Measurements from ENCODE around the gene LY9. TPM values are rescaled to one million over a fixed set of nuclear protein-coding genes. Genes with fewer than 3 reads are reported as not detected.

The LY9 gene
- total RNA-seq (100 to 1,000 TPM in 1 of 7 donors, 10 to 100 TPM in 6; 32.3 to 151 (median 37.2) TPM), polyA plus RNA-seq (10 to 100 TPM; 30.7 to 40.1 (median 38.4) TPM)
- long read RNA-seq, donor 1, partial matches to known transcripts, result 0 of 1 reads
- long read RNA-seq, donor 1, other reads (novel, unspliced or antisense), result 0 of 1 reads
- long read RNA-seq, donor 2, partial matches to known transcripts, result 0 of 1 reads
- long read RNA-seq, donor 2, other reads (novel, unspliced or antisense), result 0 of 1 reads

- intact Hi-C loops (cut with DNase I; ENCODE audit: low total_unique reads), result no loop called here
- Histone ChIP-seq H3K4me3 (peak within 1 kb of the TSS; percentile 28 to 71 (median 40)), H3K36me3 (no peaks in the 10 kb centered on the region), H3K4me1 (peaks cover 13 to 61% (median 34%) of the 10 kb centered on the region in 6 donors), H3K9me3 (no peaks in the 10 kb centered on the region), H3K27ac (peak within 1 kb of the TSS; percentile 76 to 92 (median 85)), H3K27me3 (replicated peaks in 1 of 7) (no peaks in the 10 kb centered on the region)
- DNase-seq, result peak; percentile 91
- no peak for TF ChIP-seq CTCF (IDR thresholded peaks at IDR 0.05 in 8 of 11, conservative IDR thresholded peaks at IDR 0.05 in 3 of 11)
- peak in 2 of 3 donors; percentile 17 to 98 for TF ChIP-seq POLR2AphosphoS5 (IDR thresholded peaks at IDR 0.05)
- TF ChIP-seq POLR2A (IDR thresholded peaks at IDR 0.05), result peak in 2 of 3 donors; percentile 72 to 85
- 40 to 57% (median 43%) methylated on average over 4 of the region's 4 CpGs for WGBS, 5 donors
Observed at GRCh38 chr1:160795951-160796383, at the start of gene LY9. Gene LY9, plus strand, starts transcription at chr1:160796174. Its CDS starts 14 bp downstream, at chr1:160796188.

GRCh38 chr1:160746836-160747500, 49.0 kb upstream of the LY9 start:
- WGBS, 5 donors, result 85 to 92% (median 91%) methylated on average over 7 of the region's 7 CpGs
- TF ChIP-seq POLR2AphosphoS5 (IDR thresholded peaks at IDR 0.05) (no peak), POLR2A (IDR thresholded peaks at IDR 0.05) (no peak), CTCF (IDR thresholded peaks at IDR 0.05 in 8 of 11, conservative IDR thresholded peaks at IDR 0.05 in 3 of 11) (no peak)
- peaks cover 7 to 97% (median 46%) of the 10 kb centered on the region in 6 donors for H3K4me1 ChIP-seq
- peaks cover 0 to 21% (median 0%) of the 10 kb centered on the region in 6 donors for H3K36me3 ChIP-seq
- no peak for DNase-seq
- H3K4me3 ChIP-seq, result no peak overlapping the region
- H3K9me3 ChIP-seq, result no peaks in the 10 kb centered on the region
- H3K27ac ChIP-seq, result peak overlapping the region in 4 of 8 donors; percentile 20 to 84 (median 70)
- no peaks in the 10 kb centered on the region for H3K27me3 ChIP-seq (replicated peaks in 1 of 7)
- intact Hi-C loops (cut with DNase I; ENCODE audit: low total_unique reads), result no loop called here

- TF ChIP-seq POLR2A (IDR thresholded peaks at IDR 0.05), result no peak
- no peak for TF ChIP-seq POLR2AphosphoS5 (IDR thresholded peaks at IDR 0.05)
- no peak for TF ChIP-seq CTCF (IDR thresholded peaks at IDR 0.05 in 8 of 11, conservative IDR thresholded peaks at IDR 0.05 in 3 of 11)
- peaks cover 7 to 97% (median 43%) of the 10 kb centered on the region in 6 donors for H3K4me1 ChIP-seq
- H3K9me3 ChIP-seq, result no peaks in the 10 kb centered on the region
- H3K27me3 ChIP-seq (replicated peaks in 1 of 7), result no peaks in the 10 kb centered on the region
- DNase-seq, result no peak
- H3K4me3 ChIP-seq, result no peak overlapping the region
- intact Hi-C loops (cut with DNase I; ENCODE audit: low total_unique reads), result no loop called here
- H3K27ac ChIP-seq, result peak overlapping the region in 4 of 8 donors; percentile 6 to 84 (median 70)
- H3K36me3 ChIP-seq, result peaks cover 0 to 21% (median 0%) of the 10 kb centered on the region in 6 donors
Observed at GRCh38 chr1:160747717-160748116, 48.3 kb upstream of the LY9 start.

All from spleen (tissue), 13 donors.